Measurements from ENCODE around the gene RAB6B.

DNA sequence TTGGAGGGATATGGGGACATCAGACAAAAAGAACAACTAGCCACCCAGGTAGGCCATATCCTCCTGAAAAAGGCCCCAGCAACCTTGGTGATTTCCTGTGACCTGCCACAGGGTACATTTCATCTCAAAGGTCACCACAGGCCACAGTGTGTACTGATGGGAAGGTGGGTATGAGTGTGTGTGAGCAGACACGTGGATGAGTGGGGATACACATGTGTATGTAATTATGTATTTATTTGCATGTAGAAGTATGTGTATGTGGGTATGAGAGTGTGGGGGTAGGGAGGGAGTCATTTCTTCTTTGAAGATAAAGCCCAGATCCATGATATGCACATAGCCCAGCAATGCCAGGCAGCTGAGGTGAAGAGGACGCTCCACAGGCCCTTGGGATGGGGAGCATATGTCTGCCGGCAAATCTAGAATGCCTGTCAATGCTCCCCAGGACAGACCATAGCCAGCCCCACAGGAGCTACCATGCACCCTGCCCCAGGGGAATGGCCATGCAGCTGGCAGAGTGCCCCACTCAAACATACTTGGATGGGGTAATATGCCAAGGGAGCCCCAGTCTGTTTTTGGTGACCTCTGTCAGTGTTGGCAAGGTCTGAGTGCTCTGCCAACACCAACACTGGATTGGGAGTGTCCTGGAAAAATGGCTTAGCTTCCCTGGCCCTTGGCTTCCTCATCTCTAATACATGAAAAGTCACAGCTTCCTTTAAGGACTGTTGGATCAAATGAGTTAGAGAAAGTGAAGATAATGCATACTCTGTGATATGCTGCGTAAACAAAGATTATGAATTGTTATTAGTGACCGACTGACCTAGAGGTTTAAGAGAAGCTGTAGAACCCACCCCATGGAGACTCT is 42.4 kb downstream of the RAB6B start:
- TF ChIP-seq YY1 (IDR thresholded peaks at IDR 0.05; ENCODE audit: low read depth, low read length), result no peak
- TF ChIP-seq GTF2F1 (IDR thresholded peaks at IDR 0.05; ENCODE audit: borderline replicate concordance, low read depth, low read length), result no peak

Measured in H1 (cell line).